Measurements from ENCODE around the gene PPME1.
"Not testable (repeated sequence)": the region's sequence is repeated elsewhere in the genome, so short reads cannot be mapped to it uniquely, and the experiment has no call there.

Gene PPME1, protein sequence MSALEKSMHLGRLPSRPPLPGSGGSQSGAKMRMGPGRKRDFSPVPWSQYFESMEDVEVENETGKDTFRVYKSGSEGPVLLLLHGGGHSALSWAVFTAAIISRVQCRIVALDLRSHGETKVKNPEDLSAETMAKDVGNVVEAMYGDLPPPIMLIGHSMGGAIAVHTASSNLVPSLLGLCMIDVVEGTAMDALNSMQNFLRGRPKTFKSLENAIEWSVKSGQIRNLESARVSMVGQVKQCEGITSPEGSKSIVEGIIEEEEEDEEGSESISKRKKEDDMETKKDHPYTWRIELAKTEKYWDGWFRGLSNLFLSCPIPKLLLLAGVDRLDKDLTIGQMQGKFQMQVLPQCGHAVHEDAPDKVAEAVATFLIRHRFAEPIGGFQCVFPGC

DNA sequence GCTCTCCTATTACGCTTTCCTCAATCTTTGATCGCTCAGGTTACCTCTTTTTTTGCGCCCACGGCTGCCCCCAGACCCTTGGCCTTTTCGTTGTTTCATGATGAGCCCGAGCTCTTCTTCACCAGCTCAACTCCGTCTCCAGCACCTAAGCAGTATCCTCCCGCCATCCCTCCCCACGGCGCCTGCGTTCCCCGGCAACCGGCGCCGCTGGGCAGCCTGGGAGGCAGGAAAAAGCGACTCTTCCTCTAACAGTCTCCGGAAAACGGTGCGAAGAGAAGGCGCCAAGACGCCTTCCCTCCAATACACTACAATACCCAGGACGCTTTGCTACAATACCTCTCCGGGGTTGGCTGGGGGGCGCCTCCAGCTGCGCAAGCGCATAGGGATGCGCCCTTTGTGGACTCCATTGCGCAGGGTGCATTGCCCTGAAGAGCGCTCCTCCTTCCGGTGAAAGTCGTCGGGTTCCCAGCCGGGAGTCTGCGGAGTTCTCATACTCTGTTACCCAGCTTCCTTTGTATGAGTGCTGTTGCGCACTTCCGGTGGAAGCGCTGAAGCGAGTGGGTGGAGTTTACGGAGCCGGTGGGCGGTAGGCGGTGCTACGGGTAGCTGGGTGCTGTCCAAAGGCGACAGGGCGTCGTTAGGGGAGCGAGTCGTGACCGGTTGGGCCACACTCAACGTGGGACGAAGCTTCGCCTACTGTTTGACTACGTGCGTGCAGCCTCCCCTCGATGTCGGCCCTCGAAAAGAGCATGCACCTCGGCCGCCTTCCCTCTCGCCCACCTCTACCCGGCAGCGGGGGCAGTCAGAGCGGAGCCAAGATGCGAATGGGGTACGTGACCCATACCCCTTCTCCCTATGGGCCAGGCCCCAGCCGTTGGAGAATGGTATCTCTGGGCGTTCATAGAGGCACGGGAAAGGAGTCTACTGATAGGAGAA, at the start of gene PPME1, which contains the start of gene C2CD3:
Gene PPME1 (plus strand): TSS at position 596 of the 936 bp plus-strand sequence. CDS start 133 bp downstream, at position 729.
Gene C2CD3 (minus strand): TSS at position 309 of the 936 bp plus-strand sequence. CDS start 210 bp downstream, at position 99.
- peak; percentile 100 for DNase-seq

DNA sequence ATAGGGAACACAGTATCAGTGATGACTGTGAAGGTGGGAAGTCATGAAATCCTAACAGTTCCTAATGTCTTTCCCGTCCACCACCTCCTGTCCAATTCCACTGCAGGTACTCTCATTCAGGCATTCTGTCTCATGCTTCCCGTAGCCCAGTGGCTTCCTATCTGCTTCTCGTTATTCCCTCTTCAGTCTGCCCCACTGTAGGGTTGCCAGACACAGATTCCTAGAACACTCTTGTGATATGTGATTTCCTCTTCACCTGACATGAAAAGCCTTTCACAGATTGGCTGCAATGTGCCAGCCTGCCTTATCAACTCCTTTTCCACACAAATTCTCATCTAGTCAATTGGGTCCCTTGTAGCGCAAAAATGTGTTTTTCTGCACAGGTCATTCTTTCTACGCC, 49.3 kb upstream of the PPME1 start:
- DNase-seq = no peak

DNA sequence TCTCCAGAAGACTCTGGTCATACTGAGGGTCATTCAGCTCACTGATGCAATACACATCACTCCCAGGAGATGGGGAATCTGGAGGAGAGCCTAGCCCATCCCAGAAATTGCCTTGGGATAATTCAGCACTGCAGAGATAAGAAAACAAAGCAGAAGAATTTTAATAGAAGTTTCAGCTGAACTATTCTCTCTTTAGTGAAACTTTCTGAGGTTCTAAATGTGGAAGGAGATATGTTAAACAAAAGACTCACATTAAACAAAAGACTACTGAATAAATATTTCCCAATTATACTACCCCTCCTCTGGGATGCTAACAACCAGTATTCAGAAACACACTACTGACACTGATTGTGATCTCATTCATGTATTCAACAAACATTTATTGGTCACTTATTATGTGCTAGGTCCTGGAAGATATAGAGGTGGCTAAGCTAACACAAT, 48.1 kb upstream of the PPME1 start:
- peak; percentile 23 for DNase-seq

DNA sequence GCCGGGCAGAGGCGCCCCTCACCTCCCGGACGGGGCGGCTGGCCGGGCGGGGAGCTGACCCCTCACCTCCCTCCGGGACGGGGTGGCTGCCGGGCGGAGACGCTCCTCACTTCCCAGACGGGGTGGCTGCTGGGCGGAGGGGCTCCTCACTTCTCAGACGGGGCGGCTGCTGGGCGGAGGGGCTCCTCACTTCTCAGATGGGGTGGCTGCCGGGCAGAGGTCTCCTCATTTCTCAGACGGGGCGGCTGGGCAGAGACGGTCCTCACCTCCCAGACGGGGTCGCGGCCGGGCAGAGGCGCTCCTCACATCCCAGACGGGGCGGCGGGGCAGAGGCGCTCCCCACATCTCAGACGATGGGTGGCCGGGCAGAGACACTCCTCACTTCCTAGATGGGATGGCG, 42.0 kb upstream of the PPME1 start:
- not testable (repeated sequence) for DNase-seq

DNA sequence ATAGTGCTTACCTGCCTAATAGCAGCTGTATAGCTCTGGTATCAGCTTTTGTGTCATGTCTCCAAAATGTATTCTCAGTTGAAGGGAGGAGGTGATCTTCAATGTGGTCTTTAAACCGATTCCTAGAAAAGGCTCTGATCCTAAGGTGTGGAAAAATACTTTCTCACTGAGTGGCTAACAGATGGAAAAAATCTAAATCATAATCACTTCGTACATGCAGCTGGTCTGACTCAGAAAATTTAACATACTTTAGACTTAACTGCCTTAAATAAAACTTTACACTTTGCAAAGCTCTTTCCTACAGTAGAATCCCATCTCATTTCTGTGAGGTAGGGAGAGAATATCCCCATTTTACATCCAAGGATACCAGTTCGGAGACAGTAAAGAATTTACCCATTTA, 38.3 kb upstream of the PPME1 start:
- no peak for DNase-seq

DNA sequence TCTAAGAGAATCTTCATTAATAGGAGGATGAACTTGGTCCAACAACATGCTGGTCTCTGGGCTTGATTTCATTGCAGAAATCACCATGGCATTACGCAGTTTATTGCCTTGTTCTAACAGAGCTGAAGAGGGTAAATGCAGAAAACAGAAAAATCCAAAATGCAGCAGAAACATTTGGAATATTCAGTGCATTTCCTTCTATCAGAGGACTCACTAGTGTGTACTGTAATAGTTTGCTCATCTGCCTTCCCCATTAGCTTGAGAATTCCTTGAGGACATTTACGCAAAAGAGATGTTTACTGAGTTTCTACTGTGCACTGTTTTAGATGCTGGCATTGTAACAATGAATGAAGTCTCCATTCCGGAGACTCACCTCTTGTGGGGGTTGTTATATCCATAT, 37.7 kb upstream of the PPME1 start:
- no peak for DNase-seq

DNA sequence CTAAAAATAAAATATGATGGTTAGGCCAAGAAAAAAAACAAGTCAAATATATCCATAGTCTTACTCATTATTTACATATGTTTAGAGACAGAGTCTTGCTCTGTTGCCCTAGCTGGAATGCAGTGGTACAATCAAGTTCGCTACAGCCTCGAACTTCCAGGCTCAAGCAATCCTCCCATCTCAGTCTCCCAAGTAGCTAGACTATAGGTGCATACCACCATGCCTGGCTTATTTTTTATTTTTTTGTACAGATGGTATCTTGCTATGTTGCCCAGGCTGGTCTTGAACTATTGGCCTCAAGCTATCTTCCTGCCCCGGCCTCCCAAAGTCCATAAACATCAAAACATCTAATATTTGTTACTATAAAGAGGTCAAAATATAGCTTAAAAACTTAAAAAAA, 36.4 kb upstream of the PPME1 start:
- no peak for DNase-seq

DNA sequence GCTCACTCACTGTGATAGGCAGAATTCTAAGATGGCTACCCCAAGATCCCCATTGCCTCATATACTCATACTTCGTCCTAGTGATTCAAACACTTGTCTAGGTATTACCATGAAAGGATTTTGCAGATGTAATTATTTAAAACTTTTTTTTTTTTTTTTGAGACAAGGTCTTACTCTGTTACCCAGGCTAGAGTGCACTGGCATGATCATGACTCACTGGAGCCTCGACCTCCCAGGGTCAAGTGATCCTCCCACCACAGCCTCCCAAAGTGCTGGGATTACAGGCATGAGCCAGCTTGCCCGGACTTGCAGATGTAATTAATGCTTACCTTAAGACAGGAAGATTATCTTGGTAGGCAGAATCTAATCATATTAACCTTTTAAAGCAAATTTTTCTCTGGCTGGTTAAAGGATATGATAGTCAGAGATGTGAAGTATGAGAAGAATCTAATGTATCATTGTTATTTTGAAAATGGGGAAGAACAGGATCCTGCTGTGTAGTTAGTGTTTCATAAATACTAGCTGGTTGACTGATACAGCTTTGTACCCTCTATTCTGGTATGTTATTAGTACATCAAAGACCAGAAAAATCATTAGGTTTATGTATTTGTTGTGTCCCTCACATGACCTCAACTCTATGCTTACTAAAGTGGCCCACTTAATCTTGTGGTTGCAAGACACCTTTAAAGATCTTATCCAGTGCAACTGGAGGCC, 35.8 kb upstream of the PPME1 start:
- DNase-seq = peak; percentile 71

DNA sequence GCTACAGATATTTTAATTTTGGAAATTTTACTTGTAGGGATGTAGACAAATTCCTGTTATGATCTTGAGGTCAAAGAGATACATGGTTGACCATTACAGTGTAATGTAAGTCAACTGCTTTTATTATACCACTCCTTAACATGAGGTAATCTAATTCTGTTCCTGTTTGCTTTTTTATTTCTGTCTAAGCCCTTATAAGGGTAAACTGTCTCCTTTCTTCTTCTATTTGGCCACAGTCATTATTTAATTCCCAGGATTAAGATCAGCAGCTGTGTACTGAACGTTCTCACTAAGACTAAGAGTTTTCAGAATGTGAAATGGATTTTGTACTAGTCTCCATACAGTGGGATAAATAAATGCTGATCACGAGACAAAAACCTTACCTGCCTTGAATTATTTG, 33.1 kb upstream of the PPME1 start:
- peak; percentile 36 for DNase-seq

DNA sequence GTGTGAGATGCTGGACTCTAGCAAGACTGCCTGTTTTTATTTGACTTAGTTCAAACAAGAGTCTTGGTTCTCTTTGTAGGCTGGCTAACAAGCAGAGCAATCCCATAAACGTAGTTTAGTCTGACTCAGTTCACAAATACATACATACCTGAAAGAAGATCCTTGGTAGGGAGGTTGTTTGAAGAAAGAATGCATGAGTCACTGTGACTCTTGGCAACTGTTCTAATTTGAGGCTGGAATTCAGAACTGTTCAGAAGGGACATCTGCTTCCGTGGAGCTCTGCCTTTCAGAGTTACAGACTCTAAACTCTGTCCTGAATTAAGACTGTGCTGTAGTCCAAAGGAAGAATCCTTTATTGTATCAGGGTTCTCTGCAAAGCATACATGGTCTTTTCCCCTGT, 32.5 kb upstream of the PPME1 start:
- DNase-seq = peak; percentile 98

DNA sequence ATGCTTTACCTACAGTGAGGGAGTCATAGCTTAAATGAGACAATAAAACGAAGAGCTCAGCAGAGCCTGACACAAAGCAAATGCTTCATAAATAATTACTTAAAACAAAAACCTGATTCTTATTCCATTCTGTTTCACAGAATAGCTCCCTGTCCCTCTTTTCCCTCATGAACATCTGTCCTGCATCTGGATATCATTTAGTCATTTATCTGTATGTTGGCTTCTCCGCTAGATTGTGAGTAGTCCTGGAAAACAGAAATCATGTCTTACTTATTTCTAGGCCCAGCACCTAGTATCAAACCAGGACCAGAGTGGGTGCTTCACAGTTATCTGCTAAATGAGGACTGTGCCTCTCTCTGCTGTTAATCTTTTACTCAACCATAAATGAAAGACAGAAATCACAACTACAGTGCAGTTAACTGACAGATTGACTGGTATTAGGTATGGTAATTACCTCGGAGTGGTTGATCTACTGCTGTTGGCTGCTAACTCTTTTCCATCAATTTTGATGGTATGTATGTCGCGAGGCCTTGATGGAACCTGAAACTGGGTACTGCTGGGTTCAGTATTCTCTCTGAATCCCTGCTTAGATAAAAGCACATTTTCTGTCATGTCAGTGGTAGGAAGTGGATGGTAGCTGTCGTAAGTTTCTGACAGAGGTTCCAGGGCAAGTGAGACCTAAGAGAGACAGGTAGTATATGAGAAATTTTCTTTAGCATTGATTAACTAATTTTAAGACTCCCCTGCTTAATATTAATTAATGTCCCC, 31.8 kb upstream of the PPME1 start:
- peak; percentile 32 for DNase-seq

DNA sequence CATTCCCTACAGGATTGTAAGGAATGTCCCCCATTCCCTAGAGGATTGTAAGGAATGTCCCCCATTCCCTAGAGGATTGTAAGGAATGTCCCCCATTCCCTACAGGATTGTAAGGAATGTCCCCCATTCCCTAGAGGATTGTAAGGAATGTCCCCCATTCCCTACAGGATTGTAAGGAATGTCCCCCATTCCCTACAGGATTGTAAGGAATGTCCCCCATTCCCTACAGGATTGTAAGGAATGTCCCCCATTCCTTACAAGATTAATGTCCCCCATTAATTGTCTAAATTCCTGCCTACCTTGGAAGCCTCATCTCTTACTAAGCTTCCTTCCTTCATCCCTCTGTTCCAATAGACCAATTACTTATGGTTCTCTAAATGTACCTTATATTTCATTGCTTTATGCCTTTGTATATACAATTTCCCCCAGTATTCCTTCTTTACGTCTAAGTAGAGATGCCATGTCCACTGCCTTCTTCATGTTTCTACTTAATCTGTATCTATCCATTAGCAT, 31.1 kb upstream of the PPME1 start:
- peak; percentile 30 for DNase-seq

DNA sequence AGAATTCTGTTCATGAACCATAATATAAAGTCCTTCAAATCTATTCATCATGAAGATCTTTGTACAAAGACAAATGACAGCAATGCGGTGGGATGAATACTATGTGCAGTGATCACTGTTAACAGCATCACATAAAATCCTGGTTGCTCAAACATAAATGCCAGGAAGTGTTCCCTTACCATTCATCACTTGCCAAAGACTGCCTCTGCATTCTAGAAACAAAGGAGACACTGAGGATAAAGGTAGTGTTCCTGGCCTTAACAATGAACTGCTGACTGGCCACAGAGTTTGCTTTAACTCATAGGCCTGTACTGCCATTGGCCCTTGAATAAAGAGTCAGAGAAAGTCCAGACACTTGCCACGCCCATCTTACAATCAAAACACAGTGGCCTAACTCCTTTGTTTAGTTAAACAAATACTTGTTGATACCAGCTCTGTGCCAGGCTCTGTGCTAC, 29.8 kb upstream of the PPME1 start:
- peak; percentile 9 for DNase-seq

DNA sequence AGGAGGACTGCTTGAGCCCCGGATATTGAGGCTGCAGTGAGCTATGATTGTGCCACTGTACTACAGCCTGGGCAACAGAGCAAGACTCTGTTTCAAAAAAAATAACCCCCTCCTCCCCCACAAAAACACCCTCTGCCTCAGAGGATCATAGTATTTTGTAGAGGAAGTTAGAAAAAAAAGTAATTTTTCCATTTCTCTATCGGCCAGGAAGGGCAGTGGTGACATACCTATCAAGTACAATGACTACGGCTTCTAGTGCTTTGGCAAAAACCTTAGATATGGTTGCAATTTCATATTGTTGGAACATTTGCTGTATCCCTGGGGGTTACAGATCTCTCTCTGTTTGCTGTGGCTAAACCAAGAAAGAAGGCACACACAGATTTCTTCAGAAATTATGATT, 29.2 kb upstream of the PPME1 start:
- DNase-seq = no peak

DNA sequence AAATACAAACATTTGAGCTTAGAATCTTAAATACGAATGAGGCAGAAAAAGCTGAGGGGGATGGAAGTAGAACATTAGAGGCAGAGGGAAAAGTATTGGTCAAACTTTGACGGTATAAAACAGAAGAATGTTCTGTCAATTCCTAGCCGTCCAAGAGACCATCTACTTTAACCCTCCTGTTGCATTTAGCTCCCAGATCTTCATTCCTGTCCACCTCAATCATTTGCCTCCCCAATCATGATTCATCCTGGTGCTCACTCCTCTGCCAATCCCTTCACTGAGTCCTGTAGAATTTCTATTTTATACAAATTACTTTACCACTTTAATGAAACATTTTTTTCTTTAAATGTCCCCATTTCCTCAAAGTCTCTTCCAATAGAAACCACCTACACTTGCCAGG, 28.5 kb upstream of the PPME1 start:
- peak; percentile 72 for DNase-seq

DNA sequence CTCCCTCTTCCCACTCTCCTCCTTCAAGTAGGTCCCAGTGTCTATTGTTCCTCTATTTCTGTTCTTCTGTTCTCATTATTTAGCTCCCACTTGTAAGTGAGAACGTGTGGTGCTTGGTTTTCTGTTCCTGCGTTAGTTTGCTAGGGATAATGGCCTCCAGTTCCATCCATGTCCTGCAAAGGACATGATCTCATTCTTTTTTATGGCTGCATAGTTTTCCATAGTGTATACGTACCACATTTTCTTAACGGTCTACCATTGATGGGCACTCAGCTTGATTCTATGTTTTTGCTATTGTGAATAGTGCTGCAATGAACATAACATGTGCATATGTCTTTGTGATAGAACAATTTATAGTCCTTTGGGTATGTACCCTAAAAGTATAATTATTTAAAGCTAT, 26.5 kb upstream of the PPME1 start:
- no peak for DNase-seq

DNA sequence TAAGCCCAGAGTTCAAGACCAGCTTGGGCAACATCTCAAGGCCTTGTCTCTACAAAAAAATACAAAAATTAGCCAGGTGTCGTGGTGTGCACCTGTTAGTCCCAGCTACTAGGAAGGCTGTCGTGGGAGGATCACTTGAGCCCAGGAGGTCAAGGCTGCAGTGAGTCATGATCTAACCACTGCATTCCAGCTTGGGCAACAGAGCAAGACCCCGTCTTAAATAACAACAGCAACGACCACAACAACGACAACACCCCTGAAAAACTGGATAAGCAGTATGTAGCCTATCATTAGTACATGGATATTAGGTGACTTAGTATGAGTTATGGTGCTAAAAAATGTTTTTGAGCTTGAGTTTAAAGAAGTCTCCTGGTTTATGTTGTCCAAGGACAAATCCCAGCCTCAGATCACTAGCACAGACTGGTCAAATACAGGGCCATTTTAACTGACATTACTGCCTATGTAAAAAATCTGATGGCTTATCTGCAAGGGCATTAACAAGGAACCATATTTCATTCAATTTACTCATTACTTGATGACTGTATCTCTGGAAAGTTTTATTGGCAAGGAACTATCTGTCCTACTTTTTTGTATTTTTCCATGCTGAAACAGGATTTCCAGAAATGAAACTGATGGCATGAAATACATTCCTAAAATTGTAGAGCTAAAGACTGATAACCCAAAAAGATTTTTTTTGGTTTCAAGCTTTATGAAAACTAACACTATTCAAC, 23.7 kb upstream of the PPME1 start:
- peak; percentile 59 for DNase-seq

DNA sequence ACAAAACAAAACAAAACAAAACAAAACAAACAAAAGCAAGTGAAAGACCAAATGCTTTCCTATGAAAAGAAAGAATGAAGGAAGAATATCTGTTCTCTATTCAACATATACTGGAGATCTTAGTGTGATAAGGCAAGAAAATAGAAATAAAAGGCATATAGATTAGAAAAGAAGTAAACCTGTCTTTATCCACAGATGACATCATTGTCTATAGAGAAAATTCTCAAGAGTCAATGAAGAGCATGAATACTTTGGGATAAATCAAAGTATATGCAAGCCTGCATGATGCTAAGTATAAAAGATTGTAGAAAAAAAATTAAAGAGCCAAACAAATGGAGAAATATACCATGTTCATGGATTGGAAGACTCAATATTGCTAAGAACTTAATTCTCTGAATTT, 17.9 kb upstream of the PPME1 start:
- DNase-seq = no peak

DNA sequence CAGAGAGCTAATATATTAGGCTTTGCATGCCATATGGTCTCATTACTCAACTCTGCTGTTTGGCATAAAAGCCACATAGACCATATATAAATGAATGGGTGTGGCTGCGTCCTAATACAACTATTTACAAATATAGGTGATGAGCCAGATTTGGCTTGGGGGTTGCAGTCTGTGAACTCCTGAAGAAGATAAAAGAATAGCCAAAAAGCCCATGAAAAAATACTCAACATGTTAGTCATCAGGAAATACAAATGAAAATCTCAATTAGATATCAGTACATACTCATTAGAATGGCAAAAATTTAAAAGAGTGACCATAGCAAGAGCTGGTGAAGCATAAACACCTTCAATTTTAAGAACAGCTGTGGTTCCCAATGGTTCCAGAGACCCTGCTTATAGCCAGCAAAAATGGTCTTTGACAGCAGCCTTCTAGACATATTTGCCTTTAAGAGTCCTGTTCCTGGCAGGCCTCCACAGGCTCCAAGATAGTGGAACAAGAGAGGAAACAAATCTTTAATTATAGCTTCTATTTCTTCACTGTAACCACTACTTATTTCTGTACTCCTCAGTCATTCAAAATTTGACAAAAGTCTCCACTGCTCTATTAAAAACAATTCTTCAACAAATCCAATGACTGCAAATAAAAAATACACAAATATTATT, 16.3 kb upstream of the PPME1 start:
- peak; percentile 57 for DNase-seq

DNA sequence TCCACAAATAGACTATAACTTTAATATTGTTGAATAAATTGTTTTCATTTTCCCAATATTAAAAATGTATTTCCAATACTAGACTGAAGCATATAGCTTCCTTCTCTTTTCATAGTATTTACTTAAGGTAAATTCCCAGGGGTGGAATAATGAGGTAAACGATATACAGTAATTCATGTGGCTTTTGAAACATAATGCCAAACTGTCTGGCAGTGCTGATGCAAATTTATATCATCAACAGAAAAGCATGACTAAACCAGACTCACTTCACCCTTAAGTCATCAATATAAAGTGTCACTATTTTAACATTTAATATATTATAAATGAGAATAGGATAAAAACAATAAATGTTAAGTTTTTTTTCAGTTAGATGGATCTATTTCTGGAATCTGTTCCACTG, 13.9 kb upstream of the PPME1 start:
- no peak for DNase-seq

DNA sequence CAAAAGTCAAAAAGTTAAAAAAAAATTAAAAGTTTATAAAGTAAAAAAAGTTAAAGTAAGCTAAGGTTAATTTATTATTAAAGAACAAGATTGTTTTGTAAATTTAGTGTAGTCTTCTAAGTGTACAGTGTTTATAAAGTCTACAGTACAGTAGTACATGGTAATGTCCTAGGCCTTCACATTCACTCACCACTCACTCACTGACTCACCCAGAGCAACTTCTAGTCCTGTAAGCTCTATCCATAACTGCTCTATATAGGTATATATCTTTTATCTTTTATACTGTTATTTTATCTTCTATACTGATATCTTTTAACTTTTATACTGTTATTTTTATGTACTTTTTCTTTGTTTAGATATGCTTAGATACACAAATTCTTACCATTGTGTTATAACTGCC, 11.4 kb upstream of the PPME1 start:
- DNase-seq = no peak

Data from EL (cell line).